Panc1 (cell line): ENCODE measurements around the gene MAPK7. TPM values are rescaled to one million over a fixed set of nuclear protein-coding genes. Genes with fewer than 3 reads are reported as not detected.

Experiments
- ATAC-seq: fragments of 200-7000 bp; cut with Tn5 transposase; 2 replicates; pipeline ENCODE4 v1.9.1; 2020; ENCODE audit warnings: mild to moderate bottlenecking, moderate library complexity
- BruUV-seq: library from RNA; stranded (reverse); fragments of 400-500 nt; replicated peaks from 2 replicates; lab custom pipeline; 2021; lab: Mats Ljungman, UMichigan
- CTCF ChIA-PET: fragments of 300-600 bp; sonication (Branson Sonifier 250); formaldehyde crosslinking; loops from one replicate; lab custom pipeline; 2022; ENCODE audit warnings: antibody characterized with exemption; lab: Charles Lee
- POLR2A ChIA-PET: fragments of 300-600 bp; sonication (Branson Sonifier 250); formaldehyde crosslinking; loops from one replicate; lab custom pipeline; 2022; ENCODE audit warnings: antibody characterized with exemption; lab: Charles Lee
- DNase-seq: peaks from one replicate; pipeline ENCODE4 v3.0.0-alpha.2; 2010; ENCODE audit warnings: low read depth, low spot score
- H3K27ac ChIP-seq: 2 replicates; pipeline ENCODE4 v1.5.1; 2011; ENCODE audit warnings: mild to moderate bottlenecking, low read length, inconsistent platforms
- H3K27me3 ChIP-seq: fragments of 200-500 bp; sonication (Bioruptor generic); 2 replicates; pipeline ENCODE4 v1.6.0; 2014; ENCODE audit warnings: low read length, inconsistent platforms; ENCODE audit not compliant: control insufficient read depth, insufficient read depth
- H3K36me3 ChIP-seq: fragments of 200-500 bp; sonication (Bioruptor generic); 2 replicates; pipeline ENCODE4 v1.5.1; 2014; ENCODE audit warnings: inconsistent platforms, mild to moderate bottlenecking, low read length, moderate library complexity; ENCODE audit not compliant: control insufficient read depth, insufficient read depth
- H3K4me1 ChIP-seq: 2 replicates; pipeline ENCODE4 v1.5.1; 2011; ENCODE audit warnings: inconsistent platforms, mild to moderate bottlenecking, low read length, moderate library complexity; ENCODE audit not compliant: control insufficient read depth, insufficient read depth
- H3K4me3 ChIP-seq, 2 experiments: 2 replicates each; pipeline ENCODE4 v1.5.1; 2011 to 2012; ENCODE audit warnings: low read depth in 2 of 2, low read length in 2 of 2, mild to moderate bottlenecking in 2 of 2, inconsistent platforms in 1 of 2, moderate library complexity in 1 of 2
- H3K9me3 ChIP-seq: fragments of 200-500 bp; sonication (Bioruptor generic); 2 replicates; pipeline ENCODE4 v1.5.1; 2014; ENCODE audit warnings: low read depth, mild to moderate bottlenecking, inconsistent platforms, low read length, moderate library complexity; ENCODE audit not compliant: control insufficient read depth, insufficient read depth
- POLR2AphosphoS5 ChIP-seq: IDR thresholded peaks from 2 replicates; pipeline ENCODE4 v1.6.1; 2012; ENCODE audit warnings: mild to moderate bottlenecking, low read depth, low read length, moderate library complexity
- REST ChIP-seq, 2 experiments: IDR thresholded peaks; 2 replicates each; pipeline ENCODE4 v1.6.1; 2011 to 2012; ENCODE audit warnings: low read depth in 2 of 2, control low read depth in 1 of 2, low read length in 1 of 2, mild to moderate bottlenecking in 1 of 2, moderate library complexity in 1 of 2; ENCODE audit not compliant: insufficient read depth in 1 of 2
- SIN3A ChIP-seq: IDR thresholded peaks from 2 replicates; pipeline ENCODE4 v1.6.1; 2012; ENCODE audit warnings: low read depth, mild to moderate bottlenecking, low read length, moderate library complexity, borderline replicate concordance; ENCODE audit not compliant: insufficient read depth
- TCF7L2 ChIP-seq: IDR thresholded peaks from 2 replicates; pipeline ENCODE4 v1.6.1; 2011; ENCODE audit warnings: mild to moderate bottlenecking, low read depth, low read length, inconsistent platforms
- in situ Hi-C: cut with HindIII; loops from 2 replicates; pipeline ENCODE4 v1.10.0; 2016; ENCODE audit warnings: low sequenced_read_pairs, low pct_unique_long_range_greater_than_20kb
- intact Hi-C: fragments of 100-400 bp; cut with micrococcal nuclease; formaldehyde crosslinking; loops from one replicate; pipeline ENCODE4 v1.10.0; 2022; ENCODE audit not compliant: unreplicated experiment
- total RNA-seq: library from RNA; stranded (reverse); gene quantifications from one replicate; pipeline ENCODE4 v1.2.1, GENCODE V29; 2021; ENCODE audit not compliant: unreplicated experiment
- TF ChIP-seq, protein P1 (sequence below): fragments of 450-650 bp; IDR thresholded peaks from 2 replicates; pipeline ENCODE4 v1.5.1; 2017; ENCODE audit warnings: mild to moderate bottlenecking

Gene MAPK7
- total RNA-seq, 1 experiment from 2014 or later = 28.9 TPM

DNA sequence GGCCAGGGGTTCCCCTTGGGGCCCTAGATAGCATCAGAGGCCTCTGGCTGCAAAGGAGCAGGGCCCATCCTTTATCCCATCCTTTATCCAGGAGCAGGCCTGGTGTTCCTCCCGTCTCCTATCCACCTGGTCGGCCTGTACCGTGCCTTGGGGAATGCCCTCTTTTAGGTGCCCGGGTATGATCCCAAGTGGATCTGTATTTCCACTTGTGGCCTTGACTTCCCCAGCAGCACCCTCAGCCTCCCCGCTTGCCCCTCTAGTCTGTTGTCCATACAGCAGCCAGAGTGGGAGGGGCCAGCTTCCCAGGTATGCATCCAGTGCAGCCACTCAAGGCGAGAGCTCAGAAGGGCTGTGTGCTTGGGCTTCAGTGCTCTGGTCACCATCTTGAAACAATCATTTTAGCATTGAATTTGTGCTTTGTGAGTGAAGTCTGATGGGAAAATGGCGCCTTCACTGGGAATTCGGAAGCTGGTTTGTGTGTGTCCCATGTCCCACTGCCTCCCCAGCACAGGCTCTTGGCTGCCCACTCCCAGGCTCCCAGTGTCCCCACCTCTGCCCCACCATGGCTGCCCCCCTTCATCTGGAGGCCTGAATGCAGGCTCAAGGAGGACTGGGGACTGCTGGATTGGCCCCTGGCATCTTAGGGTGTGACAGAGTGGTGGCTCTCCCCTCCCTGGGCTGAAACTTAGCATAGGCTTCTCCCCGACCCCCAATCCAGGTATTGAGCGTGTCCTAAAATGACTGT is 29.5 kb downstream of the MAPK7 start:
- no peak overlapping the region for H3K27ac ChIP-seq
- ChIA-PET POLR2A (no interaction called here), CTCF (no interaction called here)
- H3K4me3 ChIP-seq = no peak overlapping the region
- ATAC-seq (no peak), DNase-seq (no peak)
- intact Hi-C loops (no loop called here), in situ Hi-C loops (no loop called here)
- no peaks in the 10 kb centered on the region for H3K27me3 ChIP-seq
- H3K4me1 ChIP-seq = no peaks in the 10 kb centered on the region
- no TSS peak for BruUV-seq
- no peaks in the 10 kb centered on the region for H3K36me3 ChIP-seq
- no peak for TF ChIP-seq REST (IDR thresholded peaks at IDR 0.05; ENCODE audit: insufficient read depth in 1 of 2, low read depth in 2 of 2, low read length in 1 of 2)
- H3K9me3 ChIP-seq = no peaks in the 10 kb centered on the region

DNA sequence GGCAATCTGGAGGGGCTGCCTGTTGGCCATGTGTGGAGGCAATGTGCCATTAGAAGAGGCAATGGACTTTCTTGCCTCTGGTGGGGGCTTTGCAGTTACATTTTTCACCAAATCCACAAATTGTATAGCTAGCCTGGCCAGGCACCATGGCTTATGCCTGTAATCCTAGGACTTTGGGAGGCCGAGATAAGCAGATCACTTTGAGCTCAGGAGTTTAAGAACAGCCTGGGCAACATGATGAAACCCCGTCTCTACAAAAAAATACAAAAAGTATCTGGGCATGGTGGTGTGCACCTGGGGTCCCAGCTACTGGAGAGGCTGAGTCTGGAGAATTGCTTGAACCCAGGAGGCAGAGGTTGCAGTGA is 30.0 kb downstream of the MAPK7 start:
- Histone ChIP-seq H3K36me3 (no peaks in the 10 kb centered on the region), H3K4me1 (no peaks in the 10 kb centered on the region), H3K4me3 (no peak overlapping the region), H3K27me3 (no peaks in the 10 kb centered on the region), H3K27ac (no peak overlapping the region), H3K9me3 (no peaks in the 10 kb centered on the region)
- ChIA-PET POLR2A (no interaction called here), CTCF (no interaction called here)
- in situ Hi-C loops (no loop called here), intact Hi-C loops (no loop called here)
- no TSS peak for BruUV-seq
- TF ChIP-seq TCF7L2 (no peak), POLR2AphosphoS5 (no peak), SIN3A (no peak), REST (IDR thresholded peaks at IDR 0.05; ENCODE audit: insufficient read depth in 1 of 2, low read depth in 2 of 2, low read length in 1 of 2) (no peak)
- TF ChIP-seq, protein P1, sequence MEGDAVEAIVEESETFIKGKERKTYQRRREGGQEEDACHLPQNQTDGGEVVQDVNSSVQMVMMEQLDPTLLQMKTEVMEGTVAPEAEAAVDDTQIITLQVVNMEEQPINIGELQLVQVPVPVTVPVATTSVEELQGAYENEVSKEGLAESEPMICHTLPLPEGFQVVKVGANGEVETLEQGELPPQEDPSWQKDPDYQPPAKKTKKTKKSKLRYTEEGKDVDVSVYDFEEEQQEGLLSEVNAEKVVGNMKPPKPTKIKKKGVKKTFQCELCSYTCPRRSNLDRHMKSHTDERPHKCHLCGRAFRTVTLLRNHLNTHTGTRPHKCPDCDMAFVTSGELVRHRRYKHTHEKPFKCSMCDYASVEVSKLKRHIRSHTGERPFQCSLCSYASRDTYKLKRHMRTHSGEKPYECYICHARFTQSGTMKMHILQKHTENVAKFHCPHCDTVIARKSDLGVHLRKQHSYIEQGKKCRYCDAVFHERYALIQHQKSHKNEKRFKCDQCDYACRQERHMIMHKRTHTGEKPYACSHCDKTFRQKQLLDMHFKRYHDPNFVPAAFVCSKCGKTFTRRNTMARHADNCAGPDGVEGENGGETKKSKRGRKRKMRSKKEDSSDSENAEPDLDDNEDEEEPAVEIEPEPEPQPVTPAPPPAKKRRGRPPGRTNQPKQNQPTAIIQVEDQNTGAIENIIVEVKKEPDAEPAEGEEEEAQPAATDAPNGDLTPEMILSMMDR = no peak
- DNase-seq = no peak
- no peak for ATAC-seq
